ENCODE measurements around the gene CDK15. TPM values are rescaled to one million over a fixed set of nuclear protein-coding genes. Genes with fewer than 3 reads are reported as not detected.

CDK15 gene
- total RNA-seq, 1 experiment from 2014 or later: not detected

- Histone ChIP-seq H3K4me1 (replicated peaks; ENCODE audit: insufficient read depth) (peaks cover 14% of the 10 kb centered on the region), H3K36me3 (ENCODE audit: low read depth) (no peaks in the 10 kb centered on the region), H4K20me1 (ENCODE audit: insufficient read depth) (no peaks in the 10 kb centered on the region), H3F3A (ENCODE audit: insufficient read depth, low read depth) (no peaks in the 10 kb centered on the region), H2AFZ (no peak overlapping the region), H3K9me3 (ENCODE audit: insufficient read depth, low read depth) (no peaks in the 10 kb centered on the region), H3K4me3 (no peak overlapping the region), H3K27me3 (ENCODE audit: insufficient read depth, low read depth) (no peaks in the 10 kb centered on the region), H3K4me2 (peak overlapping the region; percentile 45), H3K79me2 (ENCODE audit: low read depth) (no peaks in the 10 kb centered on the region), H3K9me2 (ENCODE audit: insufficient read depth) (no peaks in the 10 kb centered on the region), H3K27ac (no peak overlapping the region)
- intact Hi-C loops (cut with micrococcal nuclease; ENCODE audit: unreplicated experiment): no loop called here
- POLR2A ChIA-PET (ENCODE audit: unreplicated experiment): no interaction called here
- TF ChIP-seq EZH2 (IDR thresholded peaks at IDR 0.05; ENCODE audit: low read depth): no peak
- TF ChIP-seq, protein P1, sequence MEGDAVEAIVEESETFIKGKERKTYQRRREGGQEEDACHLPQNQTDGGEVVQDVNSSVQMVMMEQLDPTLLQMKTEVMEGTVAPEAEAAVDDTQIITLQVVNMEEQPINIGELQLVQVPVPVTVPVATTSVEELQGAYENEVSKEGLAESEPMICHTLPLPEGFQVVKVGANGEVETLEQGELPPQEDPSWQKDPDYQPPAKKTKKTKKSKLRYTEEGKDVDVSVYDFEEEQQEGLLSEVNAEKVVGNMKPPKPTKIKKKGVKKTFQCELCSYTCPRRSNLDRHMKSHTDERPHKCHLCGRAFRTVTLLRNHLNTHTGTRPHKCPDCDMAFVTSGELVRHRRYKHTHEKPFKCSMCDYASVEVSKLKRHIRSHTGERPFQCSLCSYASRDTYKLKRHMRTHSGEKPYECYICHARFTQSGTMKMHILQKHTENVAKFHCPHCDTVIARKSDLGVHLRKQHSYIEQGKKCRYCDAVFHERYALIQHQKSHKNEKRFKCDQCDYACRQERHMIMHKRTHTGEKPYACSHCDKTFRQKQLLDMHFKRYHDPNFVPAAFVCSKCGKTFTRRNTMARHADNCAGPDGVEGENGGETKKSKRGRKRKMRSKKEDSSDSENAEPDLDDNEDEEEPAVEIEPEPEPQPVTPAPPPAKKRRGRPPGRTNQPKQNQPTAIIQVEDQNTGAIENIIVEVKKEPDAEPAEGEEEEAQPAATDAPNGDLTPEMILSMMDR (conservative IDR thresholded peaks at IDR 0.05): no peak
- CTCF ChIA-PET: no interaction called here
- TSS peak; percentile 61 for BruUV-seq (replicated peaks)
- no peak for DNase-seq
Observed at GRCh38 chr2:201938781-201939180, 132.4 kb downstream of the CDK15 start.

DNA sequence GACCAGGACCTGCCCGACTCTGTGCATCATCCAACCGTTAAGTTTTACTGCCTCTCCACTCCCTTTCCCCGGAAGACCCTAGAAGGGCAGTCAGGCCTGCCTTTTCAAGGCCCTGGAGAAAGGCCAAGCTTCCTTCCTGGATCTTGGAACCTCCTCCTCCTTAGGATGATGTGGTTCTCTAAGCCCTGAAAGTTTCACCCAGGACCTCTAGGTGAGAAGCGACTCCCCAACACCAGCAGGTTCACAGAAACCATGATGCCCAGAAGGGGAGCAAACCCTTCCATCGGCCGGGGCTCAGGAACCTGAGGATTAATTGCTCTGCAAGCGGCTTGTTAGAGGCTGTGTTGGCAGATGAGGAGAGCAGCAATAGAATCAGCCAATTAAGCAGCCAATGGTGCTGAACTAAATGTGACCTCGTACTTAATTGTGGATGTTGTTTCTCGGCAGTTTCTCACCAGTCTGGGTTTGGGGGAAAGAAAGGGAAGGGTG, 133.2 kb downstream of the CDK15 start:
- DNase-seq: no peak
- Histone ChIP-seq H3K27me3 (ENCODE audit: insufficient read depth, low read depth) (no peaks in the 10 kb centered on the region), H3K9me3 (ENCODE audit: insufficient read depth, low read depth) (no peaks in the 10 kb centered on the region), H3K4me3 (no peak overlapping the region), H3K9me2 (ENCODE audit: insufficient read depth) (no peaks in the 10 kb centered on the region), H3K36me3 (ENCODE audit: low read depth) (no peaks in the 10 kb centered on the region), H3K4me1 (replicated peaks; ENCODE audit: insufficient read depth) (peaks cover 14% of the 10 kb centered on the region), H3K27ac (no peak overlapping the region), H2AFZ (no peak overlapping the region), H3F3A (ENCODE audit: insufficient read depth, low read depth) (no peaks in the 10 kb centered on the region), H3K4me2 (no peak overlapping the region), H3K79me2 (ENCODE audit: low read depth) (no peaks in the 10 kb centered on the region), H4K20me1 (ENCODE audit: insufficient read depth) (no peaks in the 10 kb centered on the region)
- TF ChIP-seq, protein P1 (conservative IDR thresholded peaks at IDR 0.05): no peak
- TF ChIP-seq EZH2 (IDR thresholded peaks at IDR 0.05; ENCODE audit: low read depth): no peak
- POLR2A ChIA-PET (ENCODE audit: unreplicated experiment): no interaction called here
- no TSS peak for BruUV-seq (replicated peaks)
- CTCF ChIA-PET: no interaction called here
- intact Hi-C loops (cut with micrococcal nuclease; ENCODE audit: unreplicated experiment): no loop called here

GRCh38 chr2:201942531-201942930, 136.2 kb downstream of the CDK15 start:
- no TSS peak for BruUV-seq (replicated peaks)
- Histone ChIP-seq H3K4me2 (no peak overlapping the region), H4K20me1 (ENCODE audit: insufficient read depth) (no peaks in the 10 kb centered on the region), H3K4me3 (no peak overlapping the region), H3K79me2 (ENCODE audit: low read depth) (no peaks in the 10 kb centered on the region), H3K9me3 (ENCODE audit: insufficient read depth, low read depth) (no peaks in the 10 kb centered on the region), H3K36me3 (ENCODE audit: low read depth) (no peaks in the 10 kb centered on the region), H2AFZ (no peak overlapping the region), H3K27me3 (ENCODE audit: insufficient read depth, low read depth) (no peaks in the 10 kb centered on the region), H3F3A (ENCODE audit: insufficient read depth, low read depth) (no peaks in the 10 kb centered on the region), H3K27ac (no peak overlapping the region), H3K9me2 (ENCODE audit: insufficient read depth) (no peaks in the 10 kb centered on the region), H3K4me1 (replicated peaks; ENCODE audit: insufficient read depth) (peaks cover 23% of the 10 kb centered on the region)
- no peak for DNase-seq
- ChIA-PET CTCF (no interaction called here), POLR2A (ENCODE audit: unreplicated experiment) (no interaction called here)
- TF ChIP-seq, protein P1 (conservative IDR thresholded peaks at IDR 0.05): no peak
- TF ChIP-seq EZH2 (IDR thresholded peaks at IDR 0.05; ENCODE audit: low read depth): no peak
- intact Hi-C loops (cut with micrococcal nuclease; ENCODE audit: unreplicated experiment): no loop called here

Other genes with a start within 250 kb of the CDK15 start
- gene TMEM237, start 163.0 kb upstream of the CDK15 start, total RNA-seq (2021): 21.6 and 24.5 TPM in 2 replicates
- not detected in 2 replicates for gene MPP4, start 107.9 kb upstream of the CDK15 start, total RNA-seq (2021)
- gene ALS2, start 25.6 kb upstream of the CDK15 start, total RNA-seq (2021): 27.2 and 27.6 TPM in 2 replicates
- gene FZD7, start 227.3 kb downstream of the CDK15 start, total RNA-seq (2021): 26.8 and 30.9 TPM in 2 replicates

All from PC-9 (cell line).